HFF-Myc (cell line): ENCODE data around the gene BDNF.
A peak's percentile ranks its signal among the peaks of the same experiment; 100 is the strongest.

Experiments
- DNase-seq: peaks from one replicate; pipeline ENCODE4 v3.0.0-alpha.2; 2011; ENCODE audit warnings: low read depth; ENCODE audit errors: extremely low read depth
- H3K4me3 ChIP-seq: replicated peaks from 2 replicates; pipeline ENCODE4 v1.5.1; 2011; ENCODE audit warnings: low read depth, mild to moderate bottlenecking, control low read depth, low read length
- TF ChIP-seq, protein P1 (sequence below): IDR thresholded peaks from 2 replicates; pipeline ENCODE4 v1.5.1; 2012; ENCODE audit warnings: mild to moderate bottlenecking, low read depth, low read length, control low read depth; ENCODE audit errors: missing control alignments

The BDNF gene

DNA sequence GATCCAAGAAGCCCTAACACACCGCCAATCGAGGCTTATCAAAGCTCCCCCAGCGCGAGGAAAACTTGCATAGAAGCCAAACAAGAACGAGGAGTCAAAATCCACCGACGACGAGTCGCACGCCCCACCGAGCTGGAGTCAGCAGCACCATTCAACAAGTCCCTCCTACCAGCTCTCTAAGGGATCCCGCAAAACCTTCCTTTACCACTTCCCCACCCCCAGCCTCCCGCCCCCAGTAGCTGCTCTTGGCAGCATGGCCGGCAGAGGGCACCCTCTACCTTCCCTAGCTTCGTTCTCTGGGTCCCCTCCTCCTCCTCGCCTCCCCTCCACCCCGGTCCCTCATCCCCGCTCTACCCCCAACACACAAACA lies 1.4 kb downstream of the BDNF start:
- peak; percentile 83 for DNase-seq

DNA sequence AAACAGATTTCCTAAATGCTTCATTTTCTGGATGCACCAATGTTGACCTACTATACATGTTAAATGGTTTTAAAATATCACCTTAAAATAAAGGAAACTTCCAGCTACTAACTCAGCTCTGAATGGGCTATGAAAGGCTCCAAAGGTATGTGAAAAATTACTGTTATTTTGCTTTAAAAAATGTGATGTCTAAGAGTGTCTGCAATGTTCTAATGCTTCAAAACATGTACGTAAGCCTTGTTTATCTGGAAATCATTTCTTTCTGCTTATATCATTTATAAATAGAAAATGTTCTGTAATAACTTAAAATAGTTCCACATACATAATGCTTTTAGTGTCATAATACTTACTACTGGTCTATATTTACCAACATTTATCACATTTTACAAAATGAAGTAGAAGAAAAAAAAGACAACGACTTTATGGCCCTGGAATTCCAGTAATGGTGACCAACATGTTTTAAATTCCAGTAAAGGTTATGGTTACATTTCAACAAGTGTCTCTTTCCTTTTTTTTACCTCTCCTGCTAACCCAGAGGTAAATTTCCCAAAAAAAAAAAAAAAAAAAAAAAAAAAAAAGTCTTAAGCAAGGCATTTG lies 2.5 kb downstream of the BDNF start:
- TF ChIP-seq, protein P1, sequence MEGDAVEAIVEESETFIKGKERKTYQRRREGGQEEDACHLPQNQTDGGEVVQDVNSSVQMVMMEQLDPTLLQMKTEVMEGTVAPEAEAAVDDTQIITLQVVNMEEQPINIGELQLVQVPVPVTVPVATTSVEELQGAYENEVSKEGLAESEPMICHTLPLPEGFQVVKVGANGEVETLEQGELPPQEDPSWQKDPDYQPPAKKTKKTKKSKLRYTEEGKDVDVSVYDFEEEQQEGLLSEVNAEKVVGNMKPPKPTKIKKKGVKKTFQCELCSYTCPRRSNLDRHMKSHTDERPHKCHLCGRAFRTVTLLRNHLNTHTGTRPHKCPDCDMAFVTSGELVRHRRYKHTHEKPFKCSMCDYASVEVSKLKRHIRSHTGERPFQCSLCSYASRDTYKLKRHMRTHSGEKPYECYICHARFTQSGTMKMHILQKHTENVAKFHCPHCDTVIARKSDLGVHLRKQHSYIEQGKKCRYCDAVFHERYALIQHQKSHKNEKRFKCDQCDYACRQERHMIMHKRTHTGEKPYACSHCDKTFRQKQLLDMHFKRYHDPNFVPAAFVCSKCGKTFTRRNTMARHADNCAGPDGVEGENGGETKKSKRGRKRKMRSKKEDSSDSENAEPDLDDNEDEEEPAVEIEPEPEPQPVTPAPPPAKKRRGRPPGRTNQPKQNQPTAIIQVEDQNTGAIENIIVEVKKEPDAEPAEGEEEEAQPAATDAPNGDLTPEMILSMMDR, result no peak
- H3K4me3 ChIP-seq, result peak overlapping the region; percentile 96
- no peak for DNase-seq

More for the DNA sequence above, 1.4 kb downstream of the BDNF start:
- TF ChIP-seq, protein P1, result peak; percentile 76
- H3K4me3 ChIP-seq, result peak overlapping the region; percentile 96

DNA sequence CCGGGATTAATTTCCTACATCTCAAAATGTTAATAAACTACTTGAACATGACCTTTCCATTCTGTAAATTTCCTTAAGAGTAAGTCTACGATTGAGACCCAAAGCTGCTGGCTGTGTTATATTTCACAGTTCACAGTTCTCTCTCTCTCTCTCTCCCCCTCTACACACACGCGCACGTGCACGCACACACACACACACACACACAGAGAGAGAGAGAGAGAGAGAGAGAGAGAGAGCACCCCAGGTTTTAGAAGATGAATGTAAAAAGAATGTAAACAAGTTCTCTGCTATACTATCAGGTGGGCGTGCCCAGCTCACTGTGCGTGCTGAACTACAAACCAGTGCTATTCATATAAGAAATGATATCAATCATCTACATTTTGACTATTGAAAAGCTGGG lies 3.3 kb downstream of the BDNF start:
- TF ChIP-seq, protein P1, result no peak
- DNase-seq, result no peak
- H3K4me3 ChIP-seq, result peak overlapping the region; percentile 96

DNA sequence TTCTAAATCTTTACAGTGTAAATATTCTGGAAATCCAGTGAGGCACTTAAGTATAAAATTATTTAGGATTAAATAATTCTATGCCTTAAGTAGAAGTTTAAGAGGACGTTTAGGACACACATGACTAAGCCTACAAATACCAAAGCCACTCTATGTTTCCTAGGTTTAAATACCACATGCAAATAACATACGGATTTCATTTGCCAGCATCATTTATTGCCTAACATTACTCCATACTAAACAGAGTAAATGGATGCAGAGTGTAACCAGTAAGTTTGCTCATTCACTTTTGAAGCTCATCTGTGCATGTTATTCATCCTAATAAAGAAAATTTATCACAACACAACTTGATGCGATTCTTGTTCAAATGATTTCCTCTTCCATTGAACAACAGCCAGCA lies 4.1 kb downstream of the BDNF start:
- H3K4me3 ChIP-seq, result peak overlapping the region; percentile 96
- DNase-seq, result no peak
- TF ChIP-seq, protein P1, result no peak

DNA sequence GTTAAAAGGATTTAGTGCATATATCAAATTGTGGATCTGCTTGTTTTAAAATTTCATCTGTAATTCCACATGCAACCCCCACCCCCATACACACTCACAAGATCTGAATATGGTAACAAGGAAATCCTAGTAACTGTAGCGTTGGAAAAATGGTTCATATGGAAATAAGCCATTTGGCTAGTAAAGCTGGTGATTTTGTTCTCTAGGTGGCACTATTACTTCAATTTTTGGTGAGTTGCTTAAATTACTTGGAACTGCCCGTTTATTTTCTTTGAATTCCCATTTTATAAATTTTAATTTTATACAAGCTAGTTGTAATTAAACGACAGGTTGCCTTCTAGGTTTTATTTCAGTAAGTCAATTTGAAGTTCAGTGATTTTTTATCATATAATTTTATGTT lies 5.3 kb downstream of the BDNF start:
- TF ChIP-seq, protein P1, result peak; percentile 10
- no peak overlapping the region for H3K4me3 ChIP-seq
- no peak for DNase-seq

DNA sequence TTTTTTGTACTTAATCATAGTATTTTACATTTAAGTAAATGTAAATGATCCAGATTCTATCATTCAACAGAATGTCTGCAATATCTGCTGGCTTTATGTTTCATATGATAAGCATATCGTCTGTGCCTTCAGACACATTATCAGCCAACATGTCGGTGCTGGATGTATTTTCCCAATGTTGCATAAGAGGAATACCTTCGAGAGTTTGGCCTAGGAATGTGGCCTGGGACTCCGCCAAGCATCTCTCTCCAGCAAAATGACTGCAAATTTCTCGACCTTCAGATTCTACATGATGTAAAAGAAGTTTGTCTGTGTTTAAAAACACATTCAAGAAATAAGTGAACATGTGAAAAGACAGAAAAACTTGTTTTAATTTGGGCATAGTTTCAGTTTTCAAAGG lies 6.9 kb downstream of the BDNF start:
- no peak for DNase-seq
- no peak overlapping the region for H3K4me3 ChIP-seq
- TF ChIP-seq, protein P1, result no peak

DNA sequence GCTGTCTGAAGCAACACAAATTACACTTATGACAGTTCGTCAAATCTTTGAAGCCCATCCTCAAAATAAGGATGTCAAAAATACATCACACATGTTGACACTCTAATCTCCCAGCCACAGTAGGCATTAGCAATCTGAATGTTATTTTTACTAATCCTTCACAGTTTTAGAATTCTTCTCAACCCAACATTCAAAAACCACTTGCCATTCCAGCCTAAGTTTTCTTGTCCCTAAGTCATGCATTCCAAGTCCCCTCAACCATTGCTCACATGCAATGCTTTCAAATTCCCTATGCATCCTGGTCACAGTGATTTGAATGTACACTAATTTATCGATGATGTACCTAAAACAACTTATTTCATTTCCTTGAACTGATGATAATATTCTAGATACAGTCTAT lies 7.5 kb downstream of the BDNF start:
- TF ChIP-seq, protein P1, result no peak
- no peak overlapping the region for H3K4me3 ChIP-seq
- no peak for DNase-seq
